A204.1 (cell line): ENCODE measurements around the gene FHL1.
A peak's percentile ranks its signal among the peaks of the same experiment; 100 is the strongest.
"Not testable (repeated sequence)": the region's sequence is repeated elsewhere in the genome, so short reads cannot be mapped to it uniquely, and the experiment has no call there.

Source experiments
- FAIRE-seq: peaks from 2 replicates; lab custom pipeline; 2012; peaks lifted over from hg19 to GRCh38; lab: Jason Lieb, UNC

Gene FHL1

GRCh38 chrX:136147315-136147901 is at the start of gene FHL1:
TSS of gene FHL1 (plus strand) at chrX:136147533.
- no peak for FAIRE-seq

GRCh38 chrX:136097871-136098805 is 49.2 kb upstream of the FHL1 start:
- FAIRE-seq: no peak

- no peak for FAIRE-seq
Measured at GRCh38 chrX:136104936-136105335, 42.4 kb upstream of the FHL1 start.

- peak; percentile 96 for FAIRE-seq
Measured at GRCh38 chrX:136106920-136107528, 40.3 kb upstream of the FHL1 start.

- not testable (repeated sequence) for FAIRE-seq
Measured at GRCh38 chrX:136108905-136109304, 38.4 kb upstream of the FHL1 start.

GRCh38 chrX:136112286-136112685 is 35.0 kb upstream of the FHL1 start:
- no peak for FAIRE-seq

GRCh38 chrX:136112778-136113177 is 34.6 kb upstream of the FHL1 start:
- FAIRE-seq: no peak

GRCh38 chrX:136115126-136115903 is 32.0 kb upstream of the FHL1 start:
- no peak for FAIRE-seq

- no peak for FAIRE-seq
Measured at GRCh38 chrX:136115904-136116297, 31.4 kb upstream of the FHL1 start.

GRCh38 chrX:136121788-136122187 is 25.5 kb upstream of the FHL1 start:
- FAIRE-seq: no peak

- no peak for FAIRE-seq
Measured at GRCh38 chrX:136122207-136122606, 25.1 kb upstream of the FHL1 start.

- FAIRE-seq: no peak
Measured at GRCh38 chrX:136125106-136125505, 22.2 kb upstream of the FHL1 start.

GRCh38 chrX:136126371-136126770 is 21.0 kb upstream of the FHL1 start:
- no peak for FAIRE-seq

GRCh38 chrX:136126872-136127406 is 20.4 kb upstream of the FHL1 start:
- no peak for FAIRE-seq

- FAIRE-seq: no peak
Measured at GRCh38 chrX:136128743-136129142, 18.6 kb upstream of the FHL1 start.

- peak; percentile 97 for FAIRE-seq
Measured at GRCh38 chrX:136130931-136131833, 16.2 kb upstream of the FHL1 start.

GRCh38 chrX:136138939-136139338 is 8.4 kb upstream of the FHL1 start:
- FAIRE-seq: no peak

GRCh38 chrX:136141569-136141968 is 5.8 kb upstream of the FHL1 start:
- no peak for FAIRE-seq

GRCh38 chrX:136142592-136142991 is 4.7 kb upstream of the FHL1 start:
- no peak for FAIRE-seq

- FAIRE-seq: no peak
Measured at GRCh38 chrX:136143711-136144110, 3.6 kb upstream of the FHL1 start.
